ENCODE measurements around the gene NREP.

NREP gene

DNA sequence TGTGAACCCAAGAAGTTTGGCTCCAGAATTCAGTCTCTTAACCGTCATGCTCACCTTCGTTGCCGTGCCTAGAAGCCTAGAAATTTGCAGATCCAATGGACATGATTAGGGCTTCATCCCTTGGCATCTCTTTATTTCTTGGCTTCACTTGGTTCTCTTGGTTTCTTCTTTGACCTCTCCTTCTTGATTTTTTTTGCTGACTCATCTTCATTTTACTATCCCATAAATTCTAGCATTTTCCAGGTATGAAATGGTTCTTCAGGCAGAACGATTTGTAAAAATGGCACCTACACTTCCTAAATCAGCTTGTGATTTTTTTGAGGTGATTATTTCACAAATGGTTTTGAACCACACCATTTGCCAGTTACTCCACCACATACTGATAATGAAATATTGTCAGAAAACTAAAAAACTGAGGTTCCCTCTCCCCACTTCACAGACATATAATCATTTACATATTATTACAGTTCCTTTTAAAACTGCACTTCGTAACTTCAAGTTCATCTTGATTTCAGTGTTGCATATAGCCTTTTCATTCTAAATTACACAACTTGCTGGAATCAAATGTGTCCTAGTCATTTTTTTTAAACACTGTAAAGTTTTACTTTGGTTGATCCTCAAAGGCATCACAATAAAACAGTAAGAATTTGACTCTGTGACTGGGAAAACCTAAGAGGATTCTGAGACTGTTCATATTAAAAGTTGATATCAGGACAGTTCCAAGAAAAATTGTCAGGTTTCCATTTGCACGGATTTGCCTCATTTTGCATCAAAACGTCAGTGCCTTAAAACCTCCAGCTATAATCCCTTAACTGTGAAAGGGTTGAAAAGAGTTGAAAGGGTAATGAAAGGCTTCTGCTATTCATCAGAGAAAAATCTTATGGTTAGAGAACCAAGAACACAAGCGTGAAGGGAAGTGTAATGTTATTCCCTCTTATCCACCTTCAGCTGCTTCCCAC lies 8.9 kb upstream of the NREP start:
- Histone ChIP-seq H2BK120ac (ENCODE audit: insufficient read depth, low read length, poor library complexity) (no peak overlapping the region), H3K4ac (ENCODE audit: low read depth, low read length) (no peak overlapping the region), H3K79me1 (ENCODE audit: low read length) (no peaks in the 10 kb centered on the region), H3K79me2 (ENCODE audit: control insufficient read depth, insufficient read depth, low read length, poor library complexity) (no peaks in the 10 kb centered on the region), H3K18ac (ENCODE audit: low read length) (no peak overlapping the region), H3K9ac (ENCODE audit: low read length) (no peak overlapping the region), H3K4me2 (ENCODE audit: low read length) (no peak overlapping the region), H3K14ac (ENCODE audit: low read length) (no peak overlapping the region), H2AFZ (ENCODE audit: insufficient read depth, low read length, poor library complexity) (no peak overlapping the region), H3K23ac (ENCODE audit: low read length) (no peak overlapping the region), H3K27me3 (ENCODE audit: insufficient read depth, low read length) (no peaks in the 10 kb centered on the region), H2AK5ac (ENCODE audit: low read length) (no peak overlapping the region), H4K12ac (ENCODE audit: low read depth, low read length) (no peak overlapping the region), H3K4me3 (ENCODE audit: low read depth, low read length) (no peak overlapping the region), H3K27ac (ENCODE audit: low read depth, low read length) (no peak overlapping the region), H2BK12ac (ENCODE audit: low read length) (no peak overlapping the region), H3K36me3 (ENCODE audit: control insufficient read depth in 1 of 2, insufficient read depth in 2 of 2, low read length in 2 of 2) (no peaks in the 10 kb centered on the region), H3K9me3 (ENCODE audit: insufficient read depth, low read depth, low read length) (no peaks in the 10 kb centered on the region), H4K8ac (ENCODE audit: low read depth, low read length) (no peak overlapping the region), H4K91ac (ENCODE audit: low read depth, low read length) (no peak overlapping the region), H2BK5ac (ENCODE audit: low read depth, low read length, poor library complexity) (no peak overlapping the region), H3K4me1 (ENCODE audit: control insufficient read depth in 1 of 2, insufficient read depth in 2 of 2, low read length in 2 of 2) (no peaks in the 10 kb centered on the region)
- DNase-seq: no peak
- no CpG with 5 or more reads among the region's 8 CpGs for WGBS (ENCODE audit: extremely low coverage, insufficient coverage, insufficient read length)

DNA sequence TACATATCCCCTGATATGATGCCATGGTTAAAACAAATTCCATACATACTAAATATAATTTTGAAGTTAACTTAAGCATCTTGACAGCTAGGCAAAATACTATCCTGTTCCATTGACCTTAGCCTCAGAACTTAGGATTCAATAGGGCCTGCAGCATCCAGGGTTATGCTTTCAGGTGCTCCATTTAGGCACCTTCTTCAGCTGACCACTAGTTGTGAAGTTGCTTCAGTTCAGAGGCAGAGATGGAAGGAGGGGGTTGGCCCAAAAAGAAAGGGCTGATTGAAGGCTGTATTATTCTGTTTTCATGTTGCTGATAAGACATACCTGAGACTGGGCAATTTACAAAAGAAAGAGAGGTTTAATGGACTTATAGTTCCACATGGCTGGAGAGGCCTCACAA lies 7.0 kb upstream of the NREP start:
- Histone ChIP-seq H3K4ac (ENCODE audit: low read depth, low read length) (no peak overlapping the region), H2BK12ac (ENCODE audit: low read length) (no peak overlapping the region), H3K27me3 (ENCODE audit: insufficient read depth, low read length) (no peaks in the 10 kb centered on the region), H2BK5ac (ENCODE audit: low read depth, low read length, poor library complexity) (no peak overlapping the region), H2AFZ (ENCODE audit: insufficient read depth, low read length, poor library complexity) (no peak overlapping the region), H4K12ac (ENCODE audit: low read depth, low read length) (no peak overlapping the region), H3K79me1 (ENCODE audit: low read length) (no peaks in the 10 kb centered on the region), H3K79me2 (ENCODE audit: control insufficient read depth, insufficient read depth, low read length, poor library complexity) (no peaks in the 10 kb centered on the region), H3K14ac (ENCODE audit: low read length) (no peak overlapping the region), H3K27ac (ENCODE audit: low read depth, low read length) (no peak overlapping the region), H3K9ac (ENCODE audit: low read length) (no peak overlapping the region), H2BK120ac (ENCODE audit: insufficient read depth, low read length, poor library complexity) (no peak overlapping the region), H3K23ac (ENCODE audit: low read length) (no peak overlapping the region), H3K9me3 (ENCODE audit: insufficient read depth, low read depth, low read length) (no peaks in the 10 kb centered on the region), H3K36me3 (ENCODE audit: control insufficient read depth in 1 of 2, insufficient read depth in 2 of 2, low read length in 2 of 2) (no peaks in the 10 kb centered on the region), H4K8ac (ENCODE audit: low read depth, low read length) (no peak overlapping the region), H3K18ac (ENCODE audit: low read length) (no peak overlapping the region), H3K4me1 (ENCODE audit: control insufficient read depth in 1 of 2, insufficient read depth in 2 of 2, low read length in 2 of 2) (no peaks in the 10 kb centered on the region), H3K4me3 (ENCODE audit: low read depth, low read length) (no peak overlapping the region), H4K91ac (ENCODE audit: low read depth, low read length) (no peak overlapping the region), H3K4me2 (ENCODE audit: low read length) (no peak overlapping the region), H2AK5ac (ENCODE audit: low read length) (no peak overlapping the region)
- DNase-seq: no peak

DNA sequence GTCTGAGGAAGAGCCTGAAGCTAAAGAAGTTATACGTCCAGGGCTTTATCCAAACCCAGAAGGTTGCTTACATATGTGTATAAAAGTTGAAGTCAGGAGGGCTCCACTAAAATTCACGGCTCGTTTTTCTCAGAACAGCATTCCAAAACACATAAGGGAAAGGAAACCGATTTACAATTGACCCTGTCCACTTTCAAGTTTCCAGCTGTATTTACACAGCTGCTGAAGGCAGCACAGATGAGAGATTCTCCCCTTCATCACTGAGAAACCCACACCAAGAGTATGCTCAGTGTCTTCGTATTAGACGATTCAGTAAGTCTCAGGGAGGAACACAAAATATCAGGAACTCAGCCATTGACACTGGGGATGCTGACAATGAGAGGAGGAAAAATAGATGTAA lies 5.9 kb upstream of the NREP start:
- H2AFZ ChIP-seq (ENCODE audit: insufficient read depth, low read length, poor library complexity): no peak overlapping the region
- H4K91ac ChIP-seq (ENCODE audit: low read depth, low read length): no peak overlapping the region
- no peak overlapping the region for H3K4me3 ChIP-seq (ENCODE audit: low read depth, low read length)
- no peak overlapping the region for H3K4ac ChIP-seq (ENCODE audit: low read depth, low read length)
- no peaks in the 10 kb centered on the region for H3K4me1 ChIP-seq (ENCODE audit: control insufficient read depth in 1 of 2, insufficient read depth in 2 of 2, low read length in 2 of 2)
- H3K36me3 ChIP-seq (ENCODE audit: control insufficient read depth in 1 of 2, insufficient read depth in 2 of 2, low read length in 2 of 2): no peaks in the 10 kb centered on the region
- no peak overlapping the region for H3K27ac ChIP-seq (ENCODE audit: low read depth, low read length)
- no peak overlapping the region for H2AK5ac ChIP-seq (ENCODE audit: low read length)
- no peak overlapping the region for H3K4me2 ChIP-seq (ENCODE audit: low read length)
- no peak overlapping the region for H2BK120ac ChIP-seq (ENCODE audit: insufficient read depth, low read length, poor library complexity)
- H2BK5ac ChIP-seq (ENCODE audit: low read depth, low read length, poor library complexity): no peak overlapping the region
- H3K9me3 ChIP-seq (ENCODE audit: insufficient read depth, low read depth, low read length): no peaks in the 10 kb centered on the region
- H3K18ac ChIP-seq (ENCODE audit: low read length): no peak overlapping the region
- WGBS (ENCODE audit: extremely low coverage, insufficient coverage, insufficient read length): no CpG with 5 or more reads among the region's 6 CpGs
- H4K8ac ChIP-seq (ENCODE audit: low read depth, low read length): no peak overlapping the region
- H3K27me3 ChIP-seq (ENCODE audit: insufficient read depth, low read length): no peaks in the 10 kb centered on the region
- H4K12ac ChIP-seq (ENCODE audit: low read depth, low read length): no peak overlapping the region
- H3K79me1 ChIP-seq (ENCODE audit: low read length): peaks cover 3% of the 10 kb centered on the region
- H3K14ac ChIP-seq (ENCODE audit: low read length): no peak overlapping the region
- H2BK12ac ChIP-seq (ENCODE audit: low read length): no peak overlapping the region
- peaks cover 2% of the 10 kb centered on the region for H3K79me2 ChIP-seq (ENCODE audit: control insufficient read depth, insufficient read depth, low read length, poor library complexity)
- no peak overlapping the region for H3K23ac ChIP-seq (ENCODE audit: low read length)
- H3K9ac ChIP-seq (ENCODE audit: low read length): no peak overlapping the region
- DNase-seq: no peak

DNA sequence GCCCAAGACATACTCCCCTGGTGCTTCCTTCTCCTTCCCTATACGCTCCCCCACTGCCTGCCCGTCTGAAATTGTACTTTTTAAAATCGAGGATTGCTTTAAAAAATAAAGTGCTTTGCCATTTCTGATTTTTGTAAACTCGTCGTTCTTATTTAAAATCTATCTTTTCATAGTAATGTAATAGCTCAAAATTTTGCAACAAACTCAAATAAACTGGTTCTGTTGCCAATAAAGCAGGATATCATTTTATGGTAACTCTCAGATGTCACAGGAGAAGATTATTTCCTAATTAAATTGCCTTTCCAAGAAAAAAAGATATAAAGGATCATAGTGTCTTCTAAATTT lies 1.3 kb upstream of the NREP start:
- H2BK120ac ChIP-seq (ENCODE audit: insufficient read depth, low read length, poor library complexity): peak overlapping the region; percentile 91
- H4K8ac ChIP-seq (ENCODE audit: low read depth, low read length): peak overlapping the region; percentile 94
- H3K4me2 ChIP-seq (ENCODE audit: low read length): peak overlapping the region; percentile 79
- no peak for DNase-seq
- H3K4me3 ChIP-seq (ENCODE audit: low read depth, low read length): peak overlapping the region; percentile 70
- H3K79me2 ChIP-seq (ENCODE audit: control insufficient read depth, insufficient read depth, low read length, poor library complexity): peaks cover 5% of the 10 kb centered on the region
- peak overlapping the region; percentile 87 for H2BK5ac ChIP-seq (ENCODE audit: low read depth, low read length, poor library complexity)
- H3K4ac ChIP-seq (ENCODE audit: low read depth, low read length): no peak overlapping the region
- H3K9ac ChIP-seq (ENCODE audit: low read length): no peak overlapping the region
- no peaks in the 10 kb centered on the region for H3K36me3 ChIP-seq (ENCODE audit: control insufficient read depth in 1 of 2, insufficient read depth in 2 of 2, low read length in 2 of 2)
- H3K14ac ChIP-seq (ENCODE audit: low read length): peak overlapping the region; percentile 90
- no peaks in the 10 kb centered on the region for H3K4me1 ChIP-seq (ENCODE audit: control insufficient read depth in 1 of 2, insufficient read depth in 2 of 2, low read length in 2 of 2)
- no peak overlapping the region for H2AK5ac ChIP-seq (ENCODE audit: low read length)
- no peaks in the 10 kb centered on the region for H3K27me3 ChIP-seq (ENCODE audit: insufficient read depth, low read length)
- WGBS (ENCODE audit: extremely low coverage, insufficient coverage, insufficient read length): no CpG with 5 or more reads among the region's 5 CpGs
- peak overlapping the region; percentile 97 for H3K27ac ChIP-seq (ENCODE audit: low read depth, low read length)
- peak overlapping the region; percentile 99 for H4K12ac ChIP-seq (ENCODE audit: low read depth, low read length)
- no peak overlapping the region for H3K23ac ChIP-seq (ENCODE audit: low read length)
- H3K18ac ChIP-seq (ENCODE audit: low read length): peak overlapping the region; percentile 99
- peaks cover 11% of the 10 kb centered on the region for H3K79me1 ChIP-seq (ENCODE audit: low read length)
- no peaks in the 10 kb centered on the region for H3K9me3 ChIP-seq (ENCODE audit: insufficient read depth, low read depth, low read length)
- peak overlapping the region; percentile 80 for H2AFZ ChIP-seq (ENCODE audit: insufficient read depth, low read length, poor library complexity)
- peak overlapping the region; percentile 11 for H2BK12ac ChIP-seq (ENCODE audit: low read length)
- peak overlapping the region; percentile 98 for H4K91ac ChIP-seq (ENCODE audit: low read depth, low read length)
